ENCODE measurements around the gene CNGB1.
"Not testable (repeated sequence)": the region's sequence is repeated elsewhere in the genome, so short reads cannot be mapped to it uniquely, and the experiment has no call there.

CNGB1 gene

DNA sequence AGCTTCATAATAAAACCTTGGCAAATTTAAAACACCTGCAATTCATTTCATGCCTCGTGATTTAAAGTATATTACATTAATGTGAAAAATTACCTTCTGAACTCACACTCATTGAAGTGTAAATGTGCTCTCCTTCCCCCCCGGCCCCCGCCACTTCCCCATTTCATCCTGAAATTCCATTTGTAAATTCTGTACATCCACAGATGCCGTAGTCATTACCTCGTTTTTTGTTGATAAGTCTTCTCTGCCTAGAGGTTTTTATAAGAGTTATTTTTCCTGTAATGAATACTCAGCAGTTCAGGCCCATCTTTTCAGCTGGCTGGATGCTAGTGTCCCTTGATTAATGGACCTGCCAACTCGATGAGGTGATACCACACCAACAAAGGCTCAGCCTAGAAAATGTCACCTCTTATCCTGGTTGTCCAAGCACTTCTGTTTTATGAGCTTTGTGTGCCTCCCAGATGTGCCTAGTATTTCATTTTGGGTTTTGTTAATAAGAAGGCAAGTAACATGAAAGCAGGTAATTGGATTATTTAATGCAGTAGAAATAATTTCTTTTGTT lies 103.8 kb downstream of the CNGB1 start:
- H3K9me3 ChIP-seq (ENCODE audit: control insufficient read depth, insufficient read depth, low read length) = no peaks in the 10 kb centered on the region
- no peaks in the 10 kb centered on the region for H3K36me3 ChIP-seq (ENCODE audit: insufficient read depth, low read length)
- H3K9ac ChIP-seq (ENCODE audit: low read depth, low read length) = no peak overlapping the region
- peaks cover 26% of the 10 kb centered on the region for H3K4me1 ChIP-seq (ENCODE audit: insufficient read depth, low read length)

DNA sequence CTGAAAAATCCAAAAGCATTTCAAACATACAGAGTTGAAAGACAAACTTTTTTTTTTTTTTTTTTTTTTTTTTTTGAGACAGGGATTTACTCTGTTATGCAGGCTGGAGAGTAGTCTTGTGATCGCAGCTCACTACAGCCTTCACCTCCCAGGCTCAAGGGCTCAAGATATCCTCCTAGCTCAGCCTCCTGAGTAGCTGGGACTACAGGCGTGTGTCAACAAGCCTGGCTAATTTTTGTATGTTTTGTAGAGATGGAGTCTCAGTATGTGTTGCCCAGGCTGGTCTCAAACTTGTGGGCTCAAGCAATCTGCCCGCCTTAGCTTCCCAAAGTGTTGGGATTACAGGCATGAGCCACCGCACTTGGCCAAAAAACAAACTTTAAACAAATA lies 104.4 kb downstream of the CNGB1 start:
- H3K4me1 ChIP-seq (ENCODE audit: insufficient read depth, low read length) = peaks cover 26% of the 10 kb centered on the region

DNA sequence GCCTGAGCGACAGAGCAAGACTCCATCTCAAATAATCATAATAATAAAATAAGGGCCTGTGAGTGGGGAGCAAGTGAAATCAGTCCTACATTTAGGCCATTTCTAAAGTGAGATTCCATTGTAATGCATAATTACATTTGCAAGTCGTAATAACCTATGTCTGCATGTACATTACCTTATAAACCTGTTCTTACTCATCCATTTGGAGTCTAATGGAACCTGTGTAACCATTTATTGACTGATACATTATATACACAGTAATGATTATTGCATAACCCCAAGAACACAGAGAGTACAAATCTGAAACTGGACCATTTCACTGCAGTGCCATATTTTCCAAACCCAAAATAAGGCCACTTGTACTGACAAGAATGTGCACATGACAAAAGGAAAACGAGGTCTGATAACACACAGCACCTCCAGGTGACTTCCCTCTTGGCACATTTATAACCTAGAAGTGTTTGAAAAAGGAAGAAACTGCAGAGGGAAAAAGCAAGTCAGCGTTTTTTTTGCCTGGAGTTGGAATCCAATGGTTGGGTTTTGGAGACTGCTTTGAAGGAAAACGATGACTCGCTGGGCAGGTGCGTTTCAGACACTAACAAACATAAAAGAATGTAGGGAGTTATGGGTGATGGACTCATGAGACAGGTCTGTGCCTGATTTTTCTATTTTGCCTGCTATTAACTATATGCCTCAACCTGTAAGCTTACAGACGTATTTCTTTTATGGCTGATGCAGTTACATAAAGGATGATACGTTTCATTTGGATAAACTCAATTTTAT lies 105.0 kb downstream of the CNGB1 start:
- Histone ChIP-seq H3K4me1 (ENCODE audit: insufficient read depth, low read length) (peaks cover 26% of the 10 kb centered on the region), H3K36me3 (ENCODE audit: insufficient read depth, low read length) (no peaks in the 10 kb centered on the region), H3K9ac (ENCODE audit: low read depth, low read length) (no peak overlapping the region), H3K9me3 (ENCODE audit: control insufficient read depth, insufficient read depth, low read length) (no peaks in the 10 kb centered on the region)

More for the DNA sequence above, 104.4 kb downstream of the CNGB1 start:
- H3K9me3 ChIP-seq (ENCODE audit: control insufficient read depth, insufficient read depth, low read length) = no peaks in the 10 kb centered on the region
- H3K9ac ChIP-seq (ENCODE audit: low read depth, low read length) = no peak overlapping the region
- H3K36me3 ChIP-seq (ENCODE audit: insufficient read depth, low read length) = no peaks in the 10 kb centered on the region

DNA sequence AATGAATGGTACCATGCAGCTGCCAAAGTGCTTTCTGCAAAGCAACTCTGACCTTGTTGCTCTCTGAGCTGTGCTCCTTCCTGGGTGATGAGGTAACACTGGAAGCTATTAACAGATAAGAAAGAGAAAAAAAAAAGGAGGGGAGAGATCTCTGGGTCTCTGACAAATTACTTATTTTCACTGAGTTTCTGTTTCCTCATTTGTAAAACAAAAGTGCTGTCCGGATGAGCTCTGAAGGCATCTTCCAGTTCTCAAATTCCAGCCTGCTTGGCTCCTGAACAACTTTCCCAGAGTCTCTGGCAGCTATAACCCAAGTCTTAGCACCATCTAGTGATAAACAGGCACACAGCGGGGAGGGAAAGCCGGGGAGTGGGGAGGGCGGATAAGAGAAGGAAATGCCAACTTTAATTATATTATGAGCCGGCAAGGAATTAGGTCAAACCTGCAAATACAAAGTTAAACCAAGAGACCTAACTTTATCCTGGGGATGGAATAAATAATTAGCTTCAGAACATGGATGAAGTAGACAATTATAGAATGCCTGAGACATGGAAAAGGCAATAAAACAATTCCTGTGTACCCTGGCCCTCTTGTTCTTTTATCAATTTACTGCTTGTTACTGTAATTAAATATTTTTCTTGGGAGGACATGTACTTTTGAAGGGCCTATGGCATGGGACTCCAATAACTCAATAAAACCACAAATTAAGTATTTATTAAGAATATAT lies 107.3 kb downstream of the CNGB1 start:
- Histone ChIP-seq H3K9ac (ENCODE audit: low read depth, low read length) (no peak overlapping the region), H3K4me1 (ENCODE audit: insufficient read depth, low read length) (peaks cover 26% of the 10 kb centered on the region), H3K36me3 (ENCODE audit: insufficient read depth, low read length) (no peaks in the 10 kb centered on the region), H3K9me3 (ENCODE audit: control insufficient read depth, insufficient read depth, low read length) (no peaks in the 10 kb centered on the region)

DNA sequence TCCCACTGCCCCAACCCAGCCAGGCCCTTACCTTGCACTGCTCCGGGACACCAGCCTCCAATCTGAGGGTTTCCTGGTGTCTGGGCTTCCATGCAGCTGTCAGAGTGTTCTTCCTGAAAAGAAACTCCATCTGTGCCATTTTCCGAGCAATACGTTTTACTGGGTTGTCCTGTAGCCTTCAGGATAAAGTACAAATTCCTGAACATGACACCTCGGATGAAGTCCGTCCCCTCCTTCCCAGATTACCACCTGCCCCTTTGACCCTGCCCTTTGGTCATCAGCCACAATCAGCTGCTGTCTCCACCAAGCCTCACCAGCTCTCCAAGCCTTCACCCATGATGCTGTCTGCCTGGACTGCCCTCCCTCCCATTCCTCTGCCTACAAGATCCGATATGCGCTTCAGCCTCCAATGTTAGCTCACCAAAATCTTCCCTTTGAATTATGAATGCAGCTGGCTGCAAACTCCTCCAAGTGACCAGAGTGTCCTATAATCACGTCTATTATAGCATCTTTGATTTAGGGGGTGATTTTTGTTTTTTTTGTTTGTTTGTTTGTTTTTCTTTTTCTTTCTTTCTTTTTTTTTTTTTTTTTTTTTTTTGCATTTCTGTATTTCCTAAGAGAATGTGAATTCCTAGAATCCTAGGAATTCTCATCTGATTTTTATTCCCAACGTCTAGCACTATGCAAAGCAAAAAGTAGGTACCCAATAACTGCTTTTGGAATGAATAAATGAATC lies 108.1 kb downstream of the CNGB1 start:
- Histone ChIP-seq H3K9ac (ENCODE audit: low read depth, low read length) (no peak overlapping the region), H3K36me3 (ENCODE audit: insufficient read depth, low read length) (no peaks in the 10 kb centered on the region), H3K4me1 (ENCODE audit: insufficient read depth, low read length) (peaks cover 26% of the 10 kb centered on the region), H3K9me3 (ENCODE audit: control insufficient read depth, insufficient read depth, low read length) (no peaks in the 10 kb centered on the region)

DNA sequence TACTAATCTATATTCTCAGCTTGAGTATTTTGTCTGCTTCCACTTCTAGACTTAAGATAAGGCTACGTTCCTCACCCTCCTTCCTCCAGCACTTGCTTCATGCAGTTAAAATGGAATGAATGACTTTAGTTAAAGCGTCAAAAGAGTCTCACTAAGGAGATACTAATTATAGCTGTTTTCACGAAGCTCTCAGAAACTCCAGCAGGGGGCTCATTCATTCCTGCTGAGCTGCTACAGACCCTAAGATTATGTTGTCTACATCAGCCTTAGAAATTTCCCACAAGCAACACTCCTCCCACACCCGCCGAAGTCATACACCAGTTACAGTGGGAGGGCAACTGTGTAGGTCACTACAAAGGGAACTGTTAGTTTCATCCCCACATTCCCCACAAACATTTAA lies 111.6 kb downstream of the CNGB1 start:
- peaks cover 11% of the 10 kb centered on the region for H3K4me1 ChIP-seq (ENCODE audit: insufficient read depth, low read length)
- no peaks in the 10 kb centered on the region for H3K36me3 ChIP-seq (ENCODE audit: insufficient read depth, low read length)
- no peak overlapping the region for H3K9ac ChIP-seq (ENCODE audit: low read depth, low read length)
- no peaks in the 10 kb centered on the region for H3K9me3 ChIP-seq (ENCODE audit: control insufficient read depth, insufficient read depth, low read length)

DNA sequence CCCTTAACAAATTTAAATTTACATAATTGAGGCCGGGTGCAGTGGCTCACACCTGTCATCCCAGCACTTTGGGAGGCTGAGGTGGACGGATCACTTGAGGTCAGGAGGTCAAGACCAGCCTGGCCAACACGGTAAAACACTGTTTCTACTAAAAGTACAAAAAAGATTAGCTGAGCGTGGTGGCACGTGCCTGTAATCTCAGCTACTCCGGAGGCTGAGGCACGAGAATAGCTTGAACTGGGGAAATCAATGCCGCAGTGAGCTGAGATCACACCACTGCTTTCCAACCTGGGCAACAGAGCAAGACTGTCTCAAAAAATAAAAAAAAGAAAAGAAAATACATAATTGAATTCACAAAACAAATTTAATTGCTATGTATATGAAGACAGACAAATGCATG lies 112.3 kb downstream of the CNGB1 start:
- peaks cover 11% of the 10 kb centered on the region for H3K4me1 ChIP-seq (ENCODE audit: insufficient read depth, low read length)

DNA sequence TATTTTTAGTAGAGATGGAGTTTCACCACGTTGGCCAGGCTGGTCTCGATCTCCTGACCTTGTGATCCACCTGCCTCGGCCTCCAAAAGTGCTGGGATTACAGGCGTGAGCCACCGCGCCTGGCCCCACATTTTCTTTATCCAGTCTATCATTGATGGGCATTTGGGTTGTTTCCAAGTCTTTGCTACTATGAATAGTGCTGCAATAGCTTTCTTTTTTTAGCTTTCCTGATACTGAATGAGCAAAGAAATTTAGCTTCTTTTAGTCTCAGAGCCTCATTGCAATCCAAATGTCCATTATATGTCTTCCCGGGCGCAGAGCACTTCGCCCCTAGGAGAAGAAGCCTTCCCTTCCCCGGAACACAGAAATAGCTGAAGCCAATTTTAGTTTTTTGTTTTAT lies 112.9 kb downstream of the CNGB1 start:
- H3K4me1 ChIP-seq (ENCODE audit: insufficient read depth, low read length); H3K9me3 ChIP-seq (ENCODE audit: control insufficient read depth, insufficient read depth, low read length); H3K36me3 ChIP-seq (ENCODE audit: insufficient read depth, low read length); H3K9ac ChIP-seq (ENCODE audit: low read depth, low read length): not testable (repeated sequence)

More for the DNA sequence above, 112.3 kb downstream of the CNGB1 start:
- Histone ChIP-seq H3K36me3 (ENCODE audit: insufficient read depth, low read length) (no peaks in the 10 kb centered on the region), H3K9me3 (ENCODE audit: control insufficient read depth, insufficient read depth, low read length) (no peaks in the 10 kb centered on the region), H3K9ac (ENCODE audit: low read depth, low read length) (no peak overlapping the region)

GRCh38 chr16:57855188-57855587 lies 115.7 kb downstream of the CNGB1 start:
- no peaks in the 10 kb centered on the region for H3K36me3 ChIP-seq (ENCODE audit: insufficient read depth, low read length)
- H3K4me1 ChIP-seq (ENCODE audit: insufficient read depth, low read length) = no peaks in the 10 kb centered on the region
- no peak overlapping the region for H3K9ac ChIP-seq (ENCODE audit: low read depth, low read length)
- H3K9me3 ChIP-seq (ENCODE audit: control insufficient read depth, insufficient read depth, low read length) = no peaks in the 10 kb centered on the region

- Histone ChIP-seq H3K36me3 (ENCODE audit: insufficient read depth, low read length) (no peaks in the 10 kb centered on the region), H3K9ac (ENCODE audit: low read depth, low read length) (no peak overlapping the region), H3K9me3 (ENCODE audit: control insufficient read depth, insufficient read depth, low read length) (no peaks in the 10 kb centered on the region), H3K4me1 (ENCODE audit: insufficient read depth, low read length) (no peaks in the 10 kb centered on the region)
These were observed 118.7 kb downstream of the CNGB1 start for GRCh38 chr16:57852189-57852588.

DNA sequence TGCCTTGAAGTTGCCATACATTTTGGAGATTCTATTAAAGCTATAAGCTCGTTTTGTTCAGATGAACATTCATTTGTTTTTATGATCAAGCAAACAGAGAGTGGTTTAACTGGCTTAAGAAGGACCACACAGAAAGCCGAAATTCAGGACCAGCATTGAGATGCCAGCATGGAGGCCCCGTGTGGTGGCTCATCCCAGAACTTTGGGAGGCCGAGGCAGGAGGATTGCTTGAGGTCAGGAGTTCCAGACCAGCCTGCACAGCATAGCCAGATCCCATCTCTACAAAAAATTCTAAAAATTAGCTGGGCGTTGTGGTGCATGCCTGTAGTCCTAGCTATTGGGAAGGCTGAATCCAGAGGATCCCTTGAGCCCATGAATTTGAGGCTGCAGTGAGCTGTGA lies 122.7 kb downstream of the CNGB1 start:
- Histone ChIP-seq H3K9ac (ENCODE audit: low read depth, low read length) (no peak overlapping the region), H3K9me3 (ENCODE audit: control insufficient read depth, insufficient read depth, low read length) (no peaks in the 10 kb centered on the region), H3K36me3 (ENCODE audit: insufficient read depth, low read length) (no peaks in the 10 kb centered on the region), H3K4me1 (ENCODE audit: insufficient read depth, low read length) (peaks cover 14% of the 10 kb centered on the region)

- not testable (repeated sequence) for H3K9me3 ChIP-seq (ENCODE audit: control insufficient read depth, insufficient read depth, low read length); H3K9ac ChIP-seq (ENCODE audit: low read depth, low read length); H3K36me3 ChIP-seq (ENCODE audit: insufficient read depth, low read length)
- peaks cover 20% of the 10 kb centered on the region for H3K4me1 ChIP-seq (ENCODE audit: insufficient read depth, low read length)
These were observed 124.0 kb downstream of the CNGB1 start for GRCh38 chr16:57846931-57847330.

GRCh38 chr16:57846078-57846697 lies 124.7 kb downstream of the CNGB1 start:
- H3K9ac ChIP-seq (ENCODE audit: low read depth, low read length) = no peak overlapping the region

DNA sequence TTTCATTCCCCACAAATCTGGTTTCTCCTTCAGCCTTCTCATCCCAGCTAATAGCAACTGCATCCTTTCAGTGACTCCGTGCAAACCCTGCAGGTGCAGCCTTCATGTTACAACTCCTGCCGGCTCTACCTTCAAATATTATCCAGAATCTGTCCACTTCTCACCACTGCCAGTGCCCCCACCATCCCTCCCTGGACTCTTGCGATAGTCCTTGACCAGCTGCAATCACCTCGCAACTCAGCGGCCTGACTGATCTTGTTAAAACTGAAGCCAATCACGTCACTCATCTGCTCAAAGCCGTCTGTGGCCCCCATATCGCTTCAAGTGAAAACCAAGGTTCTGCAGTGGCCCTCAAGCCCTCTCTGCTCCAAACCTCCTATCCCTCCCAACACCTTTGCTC lies 125.8 kb downstream of the CNGB1 start:
- H3K36me3 ChIP-seq (ENCODE audit: insufficient read depth, low read length) = no peaks in the 10 kb centered on the region
- no peaks in the 10 kb centered on the region for H3K9me3 ChIP-seq (ENCODE audit: control insufficient read depth, insufficient read depth, low read length)
- no peak overlapping the region for H3K9ac ChIP-seq (ENCODE audit: low read depth, low read length)
- H3K4me1 ChIP-seq (ENCODE audit: insufficient read depth, low read length) = peaks cover 23% of the 10 kb centered on the region

More at GRCh38 chr16:57846078-57846697, 124.7 kb downstream of the CNGB1 start:
- H3K4me1 ChIP-seq (ENCODE audit: insufficient read depth, low read length) = peaks cover 20% of the 10 kb centered on the region
- no peaks in the 10 kb centered on the region for H3K36me3 ChIP-seq (ENCODE audit: insufficient read depth, low read length)
- no peaks in the 10 kb centered on the region for H3K9me3 ChIP-seq (ENCODE audit: control insufficient read depth, insufficient read depth, low read length)
